Lung (tissue), 12 donors: ENCODE results near the gene FAM124B. TPM values are rescaled to one million over a fixed set of nuclear protein-coding genes. Genes with fewer than 3 reads are reported as not detected.

Experiments used
- ATAC-seq: fragments of 200-7000 bp; cut with Tn5 transposase; one replicate; pipeline ENCODE4 v1.9.1; 2020; ENCODE audit warnings: moderate number of reproducible peaks; ENCODE audit not compliant: insufficient read depth, low FRiP score
- DNase-seq, 3 donors: peaks; one replicate each; pipeline ENCODE4 v3.0.0-alpha.2; 2013 to 2017
- H3K27ac ChIP-seq, 2 donors: one replicate each; pipeline ENCODE4 v1.5.1; 2013; ENCODE audit warnings: mild to moderate bottlenecking in 2 of 2, moderate library complexity in 2 of 2, control low read depth in 1 of 2, inconsistent platforms in 1 of 2, low read depth in 1 of 2, low read length in 1 of 2
- H3K27me3 ChIP-seq, 3 donors: one replicate each; pipeline ENCODE4 v1.5.1; 2013; ENCODE audit warnings: low read length in 2 of 3; ENCODE audit not compliant: control insufficient read depth in 3 of 3, insufficient read depth in 3 of 3
- H3K36me3 ChIP-seq, 4 donors: one replicate each; pipeline ENCODE4 v1.5.1; 2013; ENCODE audit warnings: low read length in 4 of 4, mild to moderate bottlenecking in 1 of 4, moderate library complexity in 1 of 4; ENCODE audit not compliant: control insufficient read depth in 4 of 4, insufficient read depth in 4 of 4
- H3K4me1 ChIP-seq, 5 donors: one replicate each; pipeline ENCODE4 v1.5.1; 2013; ENCODE audit warnings: low read length in 5 of 5, mild to moderate bottlenecking in 2 of 5, moderate library complexity in 1 of 5; ENCODE audit not compliant: control insufficient read depth in 5 of 5, insufficient read depth in 5 of 5
- H3K4me3 ChIP-seq: one replicate; pipeline ENCODE4 v1.5.1; 2013; ENCODE audit warnings: mild to moderate bottlenecking, control low read depth, moderate library complexity
- H3K9ac ChIP-seq, 2 donors: one replicate each; pipeline ENCODE4 v1.5.1; 2013; ENCODE audit warnings: low read length in 2 of 2, control low read depth in 1 of 2; ENCODE audit not compliant: insufficient read depth in 1 of 2
- H3K9me3 ChIP-seq, 4 donors: one replicate each; pipeline ENCODE4 v1.5.1; 2013; ENCODE audit warnings: low read length in 3 of 4, mild to moderate bottlenecking in 1 of 4, moderate library complexity in 1 of 4; ENCODE audit not compliant: control insufficient read depth in 4 of 4, insufficient read depth in 3 of 4
- WGBS, 2 donors: extraction: QIAGEN DNeasy Blood & Tissue Kit; methylation state at CpG; one replicate each; pipeline ENCODE4 v1.1.7; 2013; 5-methylcytosine and 5-hydroxymethylcytosine counted together
- polyA plus RNA-seq, 2 donors: library from polyadenylated mRNA; stranded (reverse); fragments of 200-250 nt; gene quantifications; one replicate each; pipeline ENCODE4 v1.2.1, GENCODE V29; 2013
- total RNA-seq, 2 donors: library from RNA; depleted of rRNA in 1 of 2; stranded (reverse); fragments of >200 nt in 1 of 2; gene quantifications; one replicate each; pipeline ENCODE4 v1.2.1, GENCODE V29; 2014 to 2021
- TF ChIP-seq, protein P1 (sequence below): IDR thresholded peaks from 2 replicates; pipeline ENCODE4 v1.5.1; 2012; ENCODE audit warnings: mild to moderate bottlenecking; ENCODE audit errors: control extremely low read depth, extremely low read depth
- donor health status: control.
- donor health status: control.
- donor health status: Bipolar disorder and iron deficiency.
- donor health status: healthy.
- donor health status: DM: yes; HTN: yes; CAD: no.

Gene FAM124B
- total and polyA plus RNA-seq, 4 donors: 0.71 to 21.4 (median 1.7) TPM

DNA sequence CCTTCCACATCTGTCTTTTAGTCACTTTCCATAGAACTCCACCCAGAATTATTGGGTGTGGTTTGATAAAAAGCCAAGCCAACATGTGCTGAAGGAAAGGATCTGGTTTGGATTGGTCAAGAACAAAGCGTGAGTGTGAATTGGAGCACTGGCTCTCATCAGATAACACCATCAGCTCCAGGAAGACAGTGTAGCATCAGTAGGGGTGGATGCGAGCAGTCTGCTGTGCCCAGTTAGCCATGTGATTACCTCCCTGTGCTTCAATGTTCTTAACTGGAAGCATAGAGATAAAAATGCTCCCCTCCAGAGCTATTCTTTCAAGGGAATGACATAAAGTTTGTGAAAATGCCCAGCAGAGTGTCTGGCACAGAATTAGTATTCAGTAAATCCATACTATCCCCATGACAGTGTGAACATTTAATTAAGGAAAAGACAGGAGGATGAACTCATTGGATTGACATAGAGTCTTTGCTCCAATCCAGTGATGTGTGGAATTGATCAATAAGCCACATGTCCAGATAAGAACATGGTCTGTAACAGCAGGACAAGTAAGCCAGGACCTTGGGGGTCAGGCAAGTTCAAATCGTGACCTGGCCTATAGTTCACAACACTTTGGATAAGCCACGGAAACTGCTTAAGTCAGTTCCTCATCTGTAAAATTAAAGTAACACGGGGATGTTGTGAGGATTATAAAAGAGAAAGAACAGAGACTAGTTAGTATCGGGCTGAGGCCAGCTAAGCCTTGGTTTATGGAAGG, 68.0 kb downstream of the FAM124B start:
- ATAC-seq (no peak), DNase-seq (peak in 2 of 3 donors; percentile 45 to 51)
- H3K27ac ChIP-seq: no peak overlapping the region
- H3K27me3 ChIP-seq: no peaks in the 10 kb centered on the region
- TF ChIP-seq, protein P1, sequence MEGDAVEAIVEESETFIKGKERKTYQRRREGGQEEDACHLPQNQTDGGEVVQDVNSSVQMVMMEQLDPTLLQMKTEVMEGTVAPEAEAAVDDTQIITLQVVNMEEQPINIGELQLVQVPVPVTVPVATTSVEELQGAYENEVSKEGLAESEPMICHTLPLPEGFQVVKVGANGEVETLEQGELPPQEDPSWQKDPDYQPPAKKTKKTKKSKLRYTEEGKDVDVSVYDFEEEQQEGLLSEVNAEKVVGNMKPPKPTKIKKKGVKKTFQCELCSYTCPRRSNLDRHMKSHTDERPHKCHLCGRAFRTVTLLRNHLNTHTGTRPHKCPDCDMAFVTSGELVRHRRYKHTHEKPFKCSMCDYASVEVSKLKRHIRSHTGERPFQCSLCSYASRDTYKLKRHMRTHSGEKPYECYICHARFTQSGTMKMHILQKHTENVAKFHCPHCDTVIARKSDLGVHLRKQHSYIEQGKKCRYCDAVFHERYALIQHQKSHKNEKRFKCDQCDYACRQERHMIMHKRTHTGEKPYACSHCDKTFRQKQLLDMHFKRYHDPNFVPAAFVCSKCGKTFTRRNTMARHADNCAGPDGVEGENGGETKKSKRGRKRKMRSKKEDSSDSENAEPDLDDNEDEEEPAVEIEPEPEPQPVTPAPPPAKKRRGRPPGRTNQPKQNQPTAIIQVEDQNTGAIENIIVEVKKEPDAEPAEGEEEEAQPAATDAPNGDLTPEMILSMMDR: no peak
- 76 to 79% methylated on average over 6 of the region's 6 CpGs for WGBS, 2 donors
- H3K9ac ChIP-seq: no peak overlapping the region
- H3K4me1 ChIP-seq: no peaks in the 10 kb centered on the region
- H3K9me3 ChIP-seq: peaks cover 0 to 1% (median 0%) of the 10 kb centered on the region in 4 donors
- H3K36me3 ChIP-seq: no peaks in the 10 kb centered on the region
- no peak overlapping the region for H3K4me3 ChIP-seq

DNA sequence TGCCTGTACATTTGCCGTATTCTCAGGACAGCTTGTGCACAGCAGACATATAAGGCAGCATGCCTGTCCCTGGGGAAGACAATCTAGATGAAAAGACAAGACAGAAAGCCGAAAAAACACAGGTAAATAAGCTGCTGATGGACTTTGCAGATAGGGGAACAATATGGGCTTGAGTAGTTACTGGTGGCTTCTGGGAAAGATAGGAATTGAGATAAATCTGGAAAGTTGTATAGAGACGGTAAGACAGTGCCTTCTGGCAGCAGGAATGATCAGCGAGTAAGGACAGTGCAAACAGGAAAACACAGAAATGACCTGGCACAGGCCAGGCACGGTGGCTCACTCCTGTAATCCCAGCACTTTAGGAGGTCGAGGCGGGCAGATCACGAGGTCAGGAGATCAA, 70.2 kb downstream of the FAM124B start:
- no peak overlapping the region for H3K9ac ChIP-seq
- H3K27me3 ChIP-seq: no peaks in the 10 kb centered on the region
- TF ChIP-seq, protein P1: no peak
- no peak for ATAC-seq
- no peak for DNase-seq
- no peak overlapping the region for H3K27ac ChIP-seq
- no peaks in the 10 kb centered on the region for H3K4me1 ChIP-seq
- no peaks in the 10 kb centered on the region for H3K36me3 ChIP-seq
- 78 to 86% methylated on average over 8 of the region's 8 CpGs for WGBS, 2 donors
- H3K4me3 ChIP-seq: no peak overlapping the region
- H3K9me3 ChIP-seq: peaks cover 0 to under 1% (median 0%) of the 10 kb centered on the region in 4 donors

DNA sequence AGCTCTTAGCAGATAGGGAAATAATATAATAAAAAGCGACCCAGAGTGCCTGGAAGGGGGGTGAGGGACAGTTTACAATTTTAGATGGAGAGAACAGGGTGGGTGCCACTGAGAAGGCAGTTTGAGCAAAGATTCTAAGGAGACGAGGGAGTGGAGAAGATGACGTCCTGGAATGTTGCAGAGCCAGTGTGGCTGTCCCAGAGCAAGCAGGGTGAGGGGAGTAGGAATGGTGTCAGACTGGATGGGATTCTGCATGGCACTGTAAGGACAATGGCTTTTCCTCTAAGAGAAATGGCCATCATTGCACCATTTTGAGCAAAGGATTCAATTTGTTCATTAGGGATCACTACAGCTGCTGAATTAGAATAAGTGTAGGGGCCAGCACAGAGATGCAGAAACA, 73.1 kb downstream of the FAM124B start:
- 76 to 81% methylated on average over 3 of the region's 3 CpGs for WGBS, 2 donors

More for the DNA sequence above, 73.1 kb downstream of the FAM124B start:
- Histone ChIP-seq H3K36me3 (no peaks in the 10 kb centered on the region), H3K4me1 (no peaks in the 10 kb centered on the region), H3K27ac (no peak overlapping the region), H3K9ac (no peak overlapping the region), H3K27me3 (no peaks in the 10 kb centered on the region), H3K4me3 (no peak overlapping the region), H3K9me3 (no peaks in the 10 kb centered on the region)
- DNase-seq: no peak
- TF ChIP-seq, protein P1: no peak
- ATAC-seq: no peak

Other genes with a start within 250 kb of the FAM124B start
- 100 to 1,000 TPM in 1 of 2 donors, 10 to 100 TPM in 1; 53.9 to 120 TPM for gene CUL3, start 183.3 kb upstream of the FAM124B start, total RNA-seq
- 10 to 100 TPM; 45.5 to 75.2 TPM for gene CUL3, start 183.3 kb upstream of the FAM124B start, polyA plus RNA-seq